ENCODE measurements around the gene IRF3.

IRF3 gene

GRCh38 chr19:49614096-49614833 lies 51.4 kb downstream of the IRF3 start:
- no peak for DNase-seq

GRCh38 chr19:49613374-49613773 lies 52.3 kb downstream of the IRF3 start:
- no peak for DNase-seq

Data from AML-193 (cell line).